ENCODE measurements around the gene SLAMF8. TPM values are rescaled to one million over a fixed set of nuclear protein-coding genes. Genes with fewer than 3 reads are reported as not detected.
A peak's percentile ranks its signal among the peaks of the same experiment; 100 is the strongest.

SLAMF8 gene
- total RNA-seq, 1 experiment from 2014 or later, result not detected

GRCh38 chr1:159881622-159882526, 55.2 kb downstream of the SLAMF8 start:
- POLR2A ChIA-PET, result no interaction called here
- BruUV-seq (replicated peaks), result no TSS peak
- CTCF ChIA-PET, result interaction anchor here (1.2 kb wide), 1 partner anchor 83 kb away, joined by 3 read pairs; no protein-coding TSS in a partner anchor
- Histone ChIP-seq H3K36me3 (ENCODE audit: control insufficient read depth, insufficient read depth, low read length) (no peaks in the 10 kb centered on the region), H3K9me3 (ENCODE audit: control insufficient read depth, insufficient read depth, low read depth, low read length) (no peaks in the 10 kb centered on the region), H3K27me3 (ENCODE audit: control insufficient read depth, insufficient read depth, low read length) (no peaks in the 10 kb centered on the region), H3K27ac (ENCODE audit: low read length) (no peak overlapping the region), H3K4me1 (ENCODE audit: control insufficient read depth, insufficient read depth, low read length) (no peaks in the 10 kb centered on the region), H3K4me3 (ENCODE audit: low read depth in 2 of 2, low read length in 2 of 2) (no peak overlapping the region)
- in situ Hi-C loops (cut with HindIII; ENCODE audit: low pct_unique_long_range_greater_than_20kb, low sequenced_read_pairs) (no loop called here), intact Hi-C loops (cut with micrococcal nuclease; ENCODE audit: unreplicated experiment) (no loop called here)
- DNase-seq (ENCODE audit: low read depth, low spot score) (peak; percentile 86), ATAC-seq (peak; percentile 62; the same call in 1 of the 2 replicates)
- no peak for TF ChIP-seq TCF7L2 (IDR thresholded peaks at IDR 0.05; ENCODE audit: low read depth, low read length)
- TF ChIP-seq CTCF (IDR thresholded peaks at IDR 0.05), result no peak
- TF ChIP-seq SIN3A (IDR thresholded peaks at IDR 0.05; ENCODE audit: borderline replicate concordance, insufficient read depth, low read depth, low read length), result no peak
- TF ChIP-seq POLR2AphosphoS5 (IDR thresholded peaks at IDR 0.05; ENCODE audit: low read depth, low read length), result no peak
- no peak for TF ChIP-seq REST (IDR thresholded peaks at IDR 0.05; ENCODE audit: insufficient read depth in 1 of 2, low read depth in 2 of 2, low read length in 1 of 2)

GRCh38 chr1:159882527-159882862, 55.8 kb downstream of the SLAMF8 start:
- no peaks in the 10 kb centered on the region for H3K9me3 ChIP-seq (ENCODE audit: control insufficient read depth, insufficient read depth, low read depth, low read length)
- BruUV-seq (replicated peaks), result no TSS peak
- no peaks in the 10 kb centered on the region for H3K4me1 ChIP-seq (ENCODE audit: control insufficient read depth, insufficient read depth, low read length)
- ChIA-PET CTCF (interaction anchor here (1.2 kb wide), 1 partner anchor 83 kb away, joined by 3 read pairs; no protein-coding TSS in a partner anchor), POLR2A (no interaction called here)
- ATAC-seq, result no peak
- in situ Hi-C loops (cut with HindIII; ENCODE audit: low pct_unique_long_range_greater_than_20kb, low sequenced_read_pairs), result no loop called here
- intact Hi-C loops (cut with micrococcal nuclease; ENCODE audit: unreplicated experiment), result no loop called here
- H3K27ac ChIP-seq (ENCODE audit: low read length), result no peak overlapping the region
- peak; percentile 51 for DNase-seq (ENCODE audit: low read depth, low spot score)
- no peaks in the 10 kb centered on the region for H3K27me3 ChIP-seq (ENCODE audit: control insufficient read depth, insufficient read depth, low read length)
- no peak for TF ChIP-seq CTCF (IDR thresholded peaks at IDR 0.05)
- no peak for TF ChIP-seq POLR2AphosphoS5 (IDR thresholded peaks at IDR 0.05; ENCODE audit: low read depth, low read length)
- no peak for TF ChIP-seq REST (IDR thresholded peaks at IDR 0.05; ENCODE audit: insufficient read depth in 1 of 2, low read depth in 2 of 2, low read length in 1 of 2)
- no peak for TF ChIP-seq TCF7L2 (IDR thresholded peaks at IDR 0.05; ENCODE audit: low read depth, low read length)
- TF ChIP-seq SIN3A (IDR thresholded peaks at IDR 0.05; ENCODE audit: borderline replicate concordance, insufficient read depth, low read depth, low read length), result no peak
- no peaks in the 10 kb centered on the region for H3K36me3 ChIP-seq (ENCODE audit: control insufficient read depth, insufficient read depth, low read length)
- H3K4me3 ChIP-seq (ENCODE audit: low read depth in 2 of 2, low read length in 2 of 2), result no peak overlapping the region

Measured in Panc1 (cell line).